ENCODE results near the gene FSTL1.

FSTL1 gene

DNA sequence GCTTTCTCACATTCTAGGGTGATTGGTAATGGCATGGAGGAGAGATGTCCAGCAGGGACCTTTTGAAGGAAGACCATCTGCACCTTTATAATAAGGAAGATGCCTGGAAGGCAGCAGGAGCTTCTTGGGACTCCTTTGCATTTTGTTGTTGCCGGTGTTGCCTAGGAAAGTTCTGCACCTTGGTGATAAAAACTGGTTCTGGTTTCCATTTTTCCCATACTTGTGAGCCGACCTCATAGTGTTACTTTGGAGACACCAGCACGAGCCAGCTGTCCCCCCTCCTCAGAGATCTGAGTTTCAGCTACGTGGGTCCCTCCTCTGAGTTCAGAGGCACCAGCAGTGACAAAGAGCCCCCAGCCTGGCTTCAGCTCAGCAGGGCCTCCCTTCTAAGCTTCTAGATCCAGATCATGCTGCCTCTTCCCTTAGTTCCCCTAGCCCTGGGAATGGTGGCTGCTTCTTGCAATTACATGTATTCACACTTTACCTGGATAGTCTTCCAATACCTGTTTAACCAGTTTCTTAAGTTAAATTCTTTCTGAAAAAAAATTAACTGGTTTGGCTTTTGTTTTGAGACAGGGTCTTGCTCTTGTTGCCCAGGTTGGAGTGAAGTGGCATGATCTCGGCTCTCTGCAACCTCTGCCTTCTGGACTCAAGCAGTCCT lies 18.0 kb upstream of the FSTL1 start:
- no peak for DNase-seq (ENCODE audit: low read depth)

DNA sequence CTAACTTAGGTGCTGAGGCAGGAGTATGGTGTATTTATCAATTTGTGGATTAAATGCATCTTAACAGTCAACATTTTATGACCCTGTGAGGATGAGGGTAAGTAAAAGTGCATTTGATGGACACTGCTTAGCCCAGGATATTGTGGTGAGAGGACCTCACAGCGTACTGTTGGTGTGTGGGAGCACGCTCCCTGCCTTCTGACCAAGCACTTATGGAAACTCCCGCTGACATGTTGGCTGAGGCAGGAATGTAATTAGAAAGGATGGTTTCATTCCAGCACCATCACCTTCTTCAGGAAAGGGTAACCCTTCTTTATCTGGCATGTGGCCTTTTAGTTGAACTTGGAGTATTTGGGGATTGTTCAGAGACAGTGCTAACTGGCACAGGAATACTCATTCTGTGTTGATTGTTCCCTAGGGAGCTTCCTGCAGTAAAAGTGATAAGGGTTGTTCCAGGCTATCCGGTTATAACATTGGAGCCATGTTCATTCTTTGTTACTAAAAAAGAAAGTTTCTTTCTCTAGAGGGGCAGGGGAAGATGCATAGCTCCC lies 11.7 kb upstream of the FSTL1 start:
- DNase-seq (ENCODE audit: low read depth): no peak

DNA sequence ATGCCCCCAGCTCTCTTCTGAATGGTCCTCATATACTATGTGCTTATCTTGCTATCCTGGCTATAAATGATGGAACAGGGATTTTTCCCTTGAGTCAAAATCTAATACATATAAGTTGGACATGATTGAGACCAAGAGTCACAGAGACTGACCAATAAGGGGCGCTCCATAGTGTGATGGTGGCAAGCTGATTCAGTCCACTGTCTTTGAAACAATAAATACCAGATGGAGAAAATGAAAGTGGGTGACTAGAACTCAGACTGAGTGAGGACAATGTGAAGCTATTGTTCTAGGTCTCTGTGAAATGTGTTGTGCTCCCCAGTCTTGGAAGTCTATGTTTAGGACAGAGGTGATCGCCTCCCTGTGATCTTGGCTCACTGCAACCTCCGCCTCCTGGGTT lies 10.6 kb upstream of the FSTL1 start:
- no peak for DNase-seq (ENCODE audit: low read depth)

DNA sequence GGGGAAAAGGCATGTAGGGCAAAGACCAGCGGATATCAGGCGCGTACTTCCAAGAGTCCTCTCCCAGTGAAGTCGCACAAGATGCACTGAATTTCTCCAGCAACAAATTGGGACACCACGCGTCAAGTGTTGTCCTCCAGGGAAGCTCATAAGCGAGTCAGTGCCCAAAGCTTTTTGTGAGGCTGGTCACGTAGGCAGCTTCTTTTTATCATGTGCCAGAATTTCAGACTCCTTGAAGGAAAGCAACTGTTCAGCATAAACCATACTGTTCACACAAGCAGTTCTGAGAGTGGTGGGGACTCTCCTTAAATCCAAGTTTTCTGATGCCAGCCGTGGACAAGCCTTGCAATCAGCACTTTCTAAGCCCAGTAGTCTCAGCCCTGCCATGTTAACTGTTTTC lies 10.1 kb upstream of the FSTL1 start:
- no peak for DNase-seq (ENCODE audit: low read depth)

DNA sequence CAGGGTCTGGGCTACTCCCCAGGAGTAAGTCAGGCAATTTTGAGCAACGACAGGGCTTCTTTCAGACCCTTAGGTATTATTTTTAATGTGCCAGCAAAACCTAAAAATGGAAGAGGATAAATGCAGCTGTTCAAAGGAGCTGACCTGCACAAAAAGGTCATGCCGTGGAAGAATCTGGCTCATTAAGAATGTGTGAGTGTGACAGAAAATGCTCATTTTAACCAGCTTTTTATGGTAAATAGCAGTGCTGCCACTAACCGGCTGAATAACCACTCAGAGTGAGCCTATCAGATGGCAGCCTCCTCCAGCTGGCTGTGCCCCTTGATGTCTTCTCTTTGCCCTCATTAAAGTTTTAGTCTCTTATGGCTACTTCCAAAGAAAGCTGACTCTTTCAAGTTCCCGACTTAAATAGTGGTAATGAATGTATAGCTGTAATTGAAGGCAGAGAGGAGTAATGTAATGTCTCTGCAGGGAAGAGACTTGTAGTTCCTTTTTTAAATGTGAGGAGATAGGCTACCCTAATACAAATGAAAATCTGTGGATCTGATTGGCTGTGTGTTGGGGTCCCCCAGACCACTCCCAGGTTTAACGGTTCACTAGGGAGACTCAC lies 9.5 kb upstream of the FSTL1 start:
- DNase-seq (ENCODE audit: low read depth): no peak

DNA sequence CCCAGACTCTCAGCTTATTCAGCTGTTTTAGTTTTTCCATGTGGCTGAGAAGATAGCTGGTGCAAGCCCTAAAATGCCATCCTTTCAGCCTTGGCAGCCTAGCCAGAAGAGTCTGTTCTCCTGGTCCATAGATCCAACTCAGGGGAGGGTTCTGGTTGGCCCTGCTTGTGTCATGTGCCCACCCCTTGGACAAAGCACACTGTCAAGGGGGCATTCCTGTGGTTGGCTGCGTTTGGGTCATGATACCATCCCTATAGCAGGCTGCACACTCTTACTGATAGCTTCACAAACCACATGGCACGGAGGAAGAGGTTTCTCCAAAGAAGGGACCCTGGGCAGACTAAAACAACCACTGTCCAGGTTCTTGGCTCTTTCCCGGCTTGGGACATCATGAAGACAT lies 8.4 kb upstream of the FSTL1 start:
- no peak for DNase-seq (ENCODE audit: low read depth)

DNA sequence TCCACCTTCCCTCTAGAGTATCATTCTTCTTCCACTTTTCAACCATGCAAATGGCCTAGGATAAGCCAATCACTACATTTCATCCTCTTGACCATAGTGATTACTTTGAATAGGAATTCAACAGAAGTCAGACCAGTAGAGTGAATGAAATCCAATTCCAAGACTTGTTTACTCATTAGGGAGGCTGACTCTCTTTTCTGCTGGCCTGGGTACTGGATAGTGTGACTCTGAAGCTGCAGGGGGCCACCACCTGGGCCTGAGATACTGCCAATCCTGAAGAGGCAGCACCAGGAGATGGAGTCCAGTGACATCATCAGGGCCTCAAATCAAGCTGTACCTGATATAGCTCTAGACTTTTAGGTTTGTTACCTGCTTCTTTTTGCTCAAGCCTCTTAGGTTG lies 7.0 kb upstream of the FSTL1 start:
- DNase-seq (ENCODE audit: low read depth): no peak

DNA sequence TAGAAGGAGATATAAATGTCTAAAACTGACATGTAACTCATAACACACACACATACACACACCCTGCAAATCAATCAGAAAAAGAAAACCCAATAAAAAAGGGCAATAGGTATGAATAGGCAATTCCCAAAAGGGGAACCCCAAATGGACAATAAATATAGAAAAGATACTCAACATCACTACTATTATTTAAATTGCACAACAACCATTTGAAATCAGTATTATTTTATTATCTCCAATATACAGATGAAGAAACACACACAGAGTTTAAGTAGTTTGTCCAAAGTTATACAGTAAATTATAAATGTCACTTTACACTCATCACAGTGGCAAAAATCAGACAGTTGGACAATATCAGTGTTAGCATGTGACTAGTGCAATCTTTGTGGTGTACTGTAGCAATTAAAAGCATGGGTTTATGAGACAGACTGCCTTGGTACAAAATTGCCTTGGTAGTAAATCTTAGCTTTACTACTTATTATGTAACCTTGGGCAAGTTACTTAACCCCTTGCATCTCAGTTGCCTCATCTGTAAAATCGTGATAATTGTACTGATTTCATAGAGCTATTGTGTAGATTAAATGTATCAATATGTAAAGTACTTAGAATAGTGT lies 3.4 kb upstream of the FSTL1 start:
- DNase-seq (ENCODE audit: low read depth): no peak

DNA sequence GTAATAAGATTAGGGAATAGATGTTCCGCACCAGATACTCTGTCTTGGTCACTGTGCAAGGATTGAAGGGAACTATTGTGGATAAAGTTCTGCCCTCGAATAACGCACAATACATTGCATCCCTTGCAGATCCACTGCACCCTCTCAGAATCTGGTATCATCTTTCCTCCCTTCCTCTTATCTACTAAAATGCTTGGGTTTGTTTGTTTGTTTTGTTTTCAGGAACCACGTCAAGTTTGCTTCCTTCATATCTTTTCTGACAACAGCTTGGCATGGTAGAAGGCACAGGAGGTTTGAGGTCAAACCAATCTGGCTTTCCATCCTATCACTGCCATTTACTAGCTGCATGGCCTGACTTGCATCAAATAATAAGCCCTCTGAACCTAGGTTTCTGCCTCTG lies 2.0 kb upstream of the FSTL1 start:
- no peak for DNase-seq (ENCODE audit: low read depth)

DNA sequence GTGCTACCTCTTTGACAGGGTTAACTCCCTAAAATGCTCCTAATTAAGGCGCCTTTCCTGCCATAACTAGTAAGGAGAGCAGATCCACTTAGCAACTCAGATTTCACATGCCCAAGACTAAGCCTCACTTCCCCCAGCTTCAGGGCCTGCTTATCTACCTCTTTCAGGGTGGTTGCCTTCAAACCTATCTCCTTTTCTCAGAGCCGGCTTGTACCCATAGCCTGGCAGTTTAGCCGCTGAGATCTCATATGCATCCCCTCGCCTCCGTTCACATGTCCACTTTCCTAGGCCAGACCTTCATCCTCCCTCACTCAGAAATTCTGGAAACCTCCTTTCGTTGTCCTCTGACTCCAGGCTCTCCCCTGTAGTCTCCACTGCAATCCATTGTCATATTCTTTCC lies 1.0 kb upstream of the FSTL1 start:
- no peak for DNase-seq (ENCODE audit: low read depth)

DNA sequence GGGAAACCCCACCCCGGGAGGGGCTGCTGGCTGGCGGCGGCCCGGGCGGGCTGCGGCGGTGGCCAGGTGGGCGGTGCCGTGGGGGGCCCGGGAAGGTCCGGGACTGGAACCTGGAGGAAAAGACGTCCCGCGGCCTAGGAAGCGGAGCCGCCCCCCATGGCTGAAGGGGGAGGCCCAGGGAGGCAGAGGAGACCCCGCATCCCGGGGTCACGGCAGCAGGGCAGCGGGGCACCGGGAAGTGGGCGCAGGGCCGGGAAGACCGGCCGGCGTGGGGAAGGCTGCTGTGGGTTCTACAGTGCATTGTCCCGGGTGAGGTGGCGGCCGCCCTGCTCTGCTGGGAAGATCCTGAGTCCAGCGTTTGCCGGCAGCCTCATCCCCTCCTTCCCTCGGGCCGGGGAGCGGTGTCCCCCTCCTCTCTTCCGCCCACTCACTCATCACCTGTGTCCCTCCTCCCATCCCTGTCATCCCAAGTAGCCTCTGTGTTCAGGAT lies 525 bp upstream of the FSTL1 start:
- no peak for DNase-seq (ENCODE audit: low read depth)

DNA sequence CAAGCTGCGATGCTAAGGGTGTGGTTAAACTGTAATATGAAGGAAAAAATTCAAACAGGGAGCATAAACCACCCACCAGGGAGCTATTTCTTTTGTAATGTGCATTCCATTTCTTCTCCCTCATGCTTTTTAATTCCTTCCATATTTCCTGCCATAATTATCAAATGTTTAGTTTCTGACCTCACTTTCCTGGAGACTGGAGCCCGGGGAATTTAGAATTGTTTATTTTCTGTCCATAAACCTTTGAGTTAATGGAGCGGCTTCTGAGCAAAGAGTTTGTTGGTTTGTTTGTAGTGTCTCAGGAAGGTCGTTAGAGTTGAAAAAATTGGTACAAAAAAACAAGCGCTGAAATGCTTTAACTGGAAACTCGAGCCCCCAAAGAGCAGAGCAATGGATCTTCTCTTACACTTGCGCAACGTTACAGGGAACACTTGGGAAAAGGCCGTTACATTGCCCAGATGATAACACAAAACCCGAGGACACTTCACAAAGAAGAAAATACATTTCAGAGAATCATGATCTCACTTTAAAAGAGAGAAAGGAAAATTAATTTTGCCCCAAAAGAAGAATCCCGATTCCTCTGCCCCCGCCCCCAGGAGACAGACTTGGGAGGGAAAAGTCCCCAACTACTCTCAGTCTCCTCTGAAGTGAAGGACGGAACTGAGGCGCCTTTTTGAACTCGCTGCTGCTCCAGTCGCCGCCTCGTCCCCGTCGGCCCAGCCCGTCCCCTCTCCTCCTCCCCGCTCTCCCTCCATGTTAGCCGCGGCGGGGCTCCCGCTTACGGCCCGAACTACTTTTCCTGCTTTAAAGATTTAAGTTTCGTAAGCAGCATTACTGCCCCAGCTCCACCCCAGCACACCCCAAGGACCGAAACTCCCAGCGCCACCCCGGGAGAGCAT lies 842 bp downstream of the FSTL1 start:
- DNase-seq (ENCODE audit: low read depth): no peak

DNA sequence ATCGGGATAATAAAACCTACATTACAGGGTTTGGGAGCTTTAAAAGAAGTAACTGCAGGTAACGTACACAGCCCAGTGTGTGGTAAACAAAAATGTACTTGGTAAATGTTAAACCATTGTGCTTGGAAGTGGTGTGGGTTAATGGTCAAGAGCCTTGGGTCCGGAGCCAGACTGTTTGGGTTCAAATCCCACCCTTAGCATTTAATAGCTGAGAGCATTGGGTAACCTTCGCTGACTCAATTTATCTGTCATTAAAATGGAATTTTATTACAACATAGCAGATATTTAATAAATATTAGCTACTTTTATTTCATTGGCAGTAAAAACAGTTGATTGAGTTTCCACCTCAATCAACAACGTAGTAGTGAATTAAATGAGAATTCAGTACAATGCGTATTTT lies 1.5 kb downstream of the FSTL1 start:
- DNase-seq (ENCODE audit: low read depth): no peak

DNA sequence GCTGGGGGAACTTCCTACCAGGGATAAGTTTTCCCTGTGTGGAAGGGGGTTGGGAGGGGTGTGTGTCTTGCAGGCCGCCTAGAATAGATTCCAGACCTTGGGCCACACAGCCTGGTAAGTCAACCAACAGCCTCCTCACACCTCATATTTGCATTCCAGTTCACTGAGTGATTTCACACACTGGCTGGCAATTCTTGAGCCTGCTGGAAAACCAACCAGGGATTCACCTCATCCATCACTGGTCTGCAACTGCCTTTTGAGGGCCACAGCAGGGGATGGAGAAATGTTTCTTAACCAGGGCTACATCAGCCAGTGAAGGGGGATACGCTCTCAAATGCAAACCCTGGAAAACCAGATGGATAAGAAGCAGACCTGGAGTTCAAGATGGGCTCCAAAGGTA lies 2.0 kb downstream of the FSTL1 start:
- no peak for DNase-seq (ENCODE audit: low read depth)

DNA sequence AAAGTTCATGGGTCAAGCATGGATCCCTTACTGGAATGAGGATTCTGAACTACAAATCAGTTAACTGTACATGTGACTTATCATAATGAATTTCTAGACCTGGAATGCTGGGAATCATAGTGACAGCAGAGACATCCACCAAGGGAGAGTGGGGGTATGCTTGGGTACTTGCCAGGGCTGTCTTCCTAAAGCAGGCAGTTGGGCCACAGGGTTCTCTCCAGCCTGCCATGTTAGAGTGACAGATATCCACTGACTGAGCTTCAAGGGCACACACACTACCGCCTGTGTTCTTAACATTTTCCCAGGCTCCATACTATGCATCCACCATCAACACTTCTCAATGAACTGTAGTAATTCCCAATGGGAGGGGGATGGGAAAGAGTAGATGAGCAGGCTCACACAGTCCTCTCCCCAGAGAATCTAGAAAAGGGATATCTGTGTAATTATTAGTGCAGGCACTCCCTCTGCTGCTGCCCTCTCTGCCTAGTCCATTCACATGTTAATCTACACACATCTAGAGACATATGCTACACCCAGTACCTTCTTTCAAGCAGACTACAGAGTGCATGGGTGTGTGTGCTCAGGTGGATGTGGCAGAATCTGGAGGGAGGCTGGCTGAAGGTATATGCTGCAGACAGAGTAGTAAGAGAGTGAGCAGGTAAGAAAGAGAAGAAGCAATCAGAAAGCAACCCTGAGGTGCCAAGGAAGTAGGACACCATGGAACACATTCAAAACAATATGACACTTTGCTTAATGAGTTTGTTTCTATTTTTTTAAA lies 3.7 kb downstream of the FSTL1 start:
- DNase-seq (ENCODE audit: low read depth): no peak

DNA sequence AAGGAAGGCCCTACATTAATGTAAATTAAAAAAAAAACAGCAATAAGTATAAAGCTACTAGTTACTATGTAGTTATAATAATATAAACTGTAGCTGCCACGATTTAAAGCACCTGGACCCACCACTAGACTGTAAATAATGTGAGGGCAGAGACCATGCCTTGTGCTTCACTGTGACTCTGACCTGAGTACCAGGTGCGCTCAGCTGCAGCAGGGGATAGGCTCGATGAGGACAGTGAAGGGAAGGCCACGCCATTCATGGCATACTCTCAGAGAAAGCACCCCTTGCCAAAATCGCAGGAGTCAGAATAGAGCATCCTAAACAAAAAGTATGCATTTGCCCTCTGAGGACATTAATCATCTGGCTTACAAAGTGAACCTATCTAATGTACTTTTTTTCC lies 5.1 kb downstream of the FSTL1 start:
- DNase-seq (ENCODE audit: low read depth): no peak

DNA sequence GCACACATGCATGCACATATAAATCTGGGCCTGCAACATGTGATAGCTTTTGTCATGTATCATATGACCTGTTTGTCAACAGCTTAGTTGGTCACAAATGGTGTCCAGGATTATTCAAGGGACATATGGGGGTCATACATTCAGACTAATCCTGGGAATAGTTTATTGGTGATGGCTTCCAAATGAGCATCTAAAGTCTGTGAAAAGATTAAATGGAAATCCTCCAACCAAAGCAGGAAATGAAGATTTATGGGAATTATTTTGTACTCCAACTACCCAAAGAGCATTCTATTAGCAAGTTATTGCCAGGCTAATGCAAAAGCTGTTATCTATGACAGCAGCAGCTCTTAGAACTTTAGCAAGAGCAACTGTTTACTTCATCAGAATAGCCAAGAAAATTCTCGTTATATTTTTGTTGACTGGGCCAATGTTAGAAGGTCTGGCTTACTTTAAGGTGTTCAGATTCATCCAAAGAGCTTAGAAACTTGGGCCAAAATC lies 7.1 kb downstream of the FSTL1 start:
- no peak for DNase-seq (ENCODE audit: low read depth)

DNA sequence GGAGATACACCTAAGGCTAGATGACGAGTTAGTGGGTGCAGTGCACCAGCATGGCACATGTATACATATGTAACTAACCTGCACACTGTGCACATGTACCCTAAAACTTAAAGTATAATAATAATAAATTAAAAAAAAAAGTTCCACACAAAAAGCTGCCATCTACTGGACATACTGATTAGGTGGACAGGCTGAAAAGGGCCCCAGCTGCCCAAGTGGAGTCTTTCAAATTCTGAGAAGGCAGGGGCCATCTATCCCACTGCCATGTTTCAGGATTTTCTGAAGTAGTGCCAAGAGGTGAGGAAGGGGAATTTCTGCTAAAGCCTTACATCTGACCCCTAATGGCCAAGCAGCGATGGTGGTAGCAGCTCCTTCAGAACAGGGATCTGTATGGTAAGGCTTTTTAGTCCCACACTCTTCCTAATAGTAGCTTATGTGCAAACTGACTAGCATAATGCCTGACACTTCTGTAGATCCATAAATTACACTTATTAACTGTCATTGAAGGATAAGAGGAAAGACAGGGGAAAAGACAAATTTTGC lies 7.7 kb downstream of the FSTL1 start:
- DNase-seq (ENCODE audit: low read depth): no peak

DNA sequence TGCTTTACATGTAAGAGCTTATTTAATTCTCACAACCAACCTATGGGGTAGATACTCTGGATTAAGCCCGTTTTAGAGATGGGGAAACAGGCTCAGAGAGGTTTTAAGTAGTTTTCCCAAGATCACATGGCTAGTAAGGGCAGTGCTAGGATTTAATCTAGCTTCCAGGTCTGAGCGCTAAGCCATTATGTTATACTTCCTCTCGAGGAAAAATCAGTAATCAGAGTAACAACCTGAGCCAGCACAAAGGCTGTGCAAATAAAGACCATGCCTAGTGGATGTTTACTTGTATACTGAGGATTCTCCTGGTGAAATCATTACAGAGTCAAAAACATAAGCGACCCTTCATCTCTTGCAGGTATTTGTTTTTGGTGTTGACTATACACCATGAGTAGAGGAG lies 9.0 kb downstream of the FSTL1 start:
- DNase-seq (ENCODE audit: low read depth): no peak

DNA sequence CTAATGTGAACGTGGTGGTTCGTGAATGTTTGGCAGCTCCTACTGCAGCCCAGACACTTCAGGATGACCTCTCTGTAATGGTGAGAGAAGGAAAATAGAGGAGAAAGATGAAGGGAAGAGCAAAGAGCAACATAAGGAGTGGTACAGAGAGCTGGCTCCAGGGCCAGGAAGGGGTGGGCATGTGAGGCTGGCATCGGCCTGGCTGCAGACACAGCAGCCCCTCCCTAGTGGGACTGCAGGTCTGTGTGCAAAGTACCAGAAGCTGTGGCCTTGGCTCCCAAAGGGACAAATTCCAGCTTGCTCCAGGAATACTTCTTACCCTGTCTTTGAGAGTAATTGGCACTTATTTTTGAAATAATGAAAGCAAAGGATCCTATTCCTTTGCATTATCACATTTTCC lies 10.0 kb downstream of the FSTL1 start:
- no peak for DNase-seq (ENCODE audit: low read depth)

Data from fibroblast of the conjunctiva (primary cell).